ENCODE data around the gene RHOA.
"Not testable (repeated sequence)": the region's sequence is repeated elsewhere in the genome, so short reads cannot be mapped to it uniquely, and the experiment has no call there.

Gene RHOA

DNA sequence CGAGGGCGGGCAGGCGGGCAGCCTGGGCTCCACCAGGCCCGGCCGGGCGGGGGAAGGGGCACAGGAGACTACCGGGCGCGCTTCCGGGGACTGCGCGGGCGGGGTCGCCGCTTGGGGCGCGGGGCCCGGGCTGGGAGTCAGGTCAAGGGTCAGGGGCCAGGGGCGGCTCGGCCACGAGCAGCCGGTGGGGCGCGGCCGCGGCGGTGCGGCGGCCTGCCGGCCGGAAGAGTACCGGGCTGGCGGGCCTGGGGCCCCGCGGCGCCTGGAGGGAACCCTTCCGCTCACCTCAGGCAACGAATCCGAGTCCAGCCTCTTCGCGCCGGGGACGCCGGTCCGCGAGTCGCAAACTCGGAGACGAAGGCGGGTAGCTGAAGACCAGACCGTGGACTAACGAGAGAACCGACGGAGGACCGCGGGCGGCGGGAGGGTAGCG, 225 bp downstream of the RHOA start:
- DNase-seq (ENCODE audit: low spot score) = no peak

DNA sequence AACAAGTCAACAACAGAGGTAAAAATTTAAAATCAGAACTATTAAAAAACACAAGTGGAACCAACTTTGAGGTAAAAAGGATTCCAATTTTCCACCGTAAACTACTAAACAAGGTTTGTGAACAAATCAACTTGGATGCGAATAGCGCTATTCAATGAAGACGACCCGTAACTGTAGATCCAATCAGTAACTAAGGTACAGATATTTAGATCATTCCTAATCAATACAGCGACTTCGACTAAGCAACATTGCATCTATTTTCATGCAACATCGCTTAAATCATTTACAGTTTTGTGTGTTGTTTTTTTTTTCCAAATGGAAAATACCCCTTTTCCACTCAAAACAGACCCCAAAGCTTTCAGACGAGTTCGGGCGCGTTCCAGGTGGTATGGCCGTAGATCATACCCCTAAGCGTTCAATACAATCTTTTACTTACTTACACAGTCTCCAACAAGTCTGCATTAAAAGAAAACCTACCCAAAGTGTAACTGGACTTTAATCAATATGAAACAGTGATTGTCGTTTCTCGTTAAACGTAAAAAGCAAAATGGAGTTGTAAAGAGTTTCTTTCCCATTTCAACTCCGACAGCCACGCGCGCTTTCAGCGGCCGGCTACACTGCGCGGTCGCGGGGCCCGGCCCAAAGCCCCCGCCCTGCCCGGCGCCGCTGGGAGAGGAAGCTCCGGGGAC, 786 bp downstream of the RHOA start:
- peak; percentile 48 for DNase-seq (ENCODE audit: low spot score)

DNA sequence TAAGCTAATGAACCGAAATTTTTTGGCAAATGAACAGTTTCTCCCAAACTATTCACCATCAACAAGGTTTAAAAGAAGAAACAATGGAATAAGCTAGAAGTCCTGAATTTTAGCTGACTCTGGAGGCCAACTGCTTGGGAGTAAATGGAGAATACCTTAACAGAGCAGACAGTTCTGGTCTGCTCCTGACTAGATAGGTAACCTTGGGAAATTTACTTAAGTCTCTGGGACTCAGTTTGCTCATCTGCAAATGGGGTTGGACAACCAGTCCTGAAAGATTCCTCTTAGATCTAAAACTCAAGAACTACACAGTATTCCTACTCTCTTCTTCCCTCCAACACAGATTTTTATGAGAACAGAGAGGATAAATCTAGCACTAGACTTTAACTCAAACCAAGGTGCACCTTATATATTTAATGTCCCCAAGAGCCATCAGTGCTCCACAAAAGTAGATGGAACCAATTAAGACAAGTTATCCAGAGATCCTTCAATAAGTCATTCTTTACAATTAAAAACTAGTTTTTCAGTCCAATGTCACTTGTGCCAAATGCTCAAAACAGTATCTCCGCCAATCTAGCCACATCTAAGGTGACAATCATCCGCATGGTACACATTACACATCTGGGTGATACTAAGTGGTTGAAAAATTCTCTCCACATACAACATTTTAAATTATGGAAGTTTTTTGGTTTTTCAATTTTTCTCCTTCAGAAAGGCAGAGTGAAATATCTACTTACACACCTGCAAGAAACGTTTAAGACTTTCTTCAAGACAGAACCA, 1.5 kb downstream of the RHOA start:
- DNase-seq (ENCODE audit: low spot score) = no peak

DNA sequence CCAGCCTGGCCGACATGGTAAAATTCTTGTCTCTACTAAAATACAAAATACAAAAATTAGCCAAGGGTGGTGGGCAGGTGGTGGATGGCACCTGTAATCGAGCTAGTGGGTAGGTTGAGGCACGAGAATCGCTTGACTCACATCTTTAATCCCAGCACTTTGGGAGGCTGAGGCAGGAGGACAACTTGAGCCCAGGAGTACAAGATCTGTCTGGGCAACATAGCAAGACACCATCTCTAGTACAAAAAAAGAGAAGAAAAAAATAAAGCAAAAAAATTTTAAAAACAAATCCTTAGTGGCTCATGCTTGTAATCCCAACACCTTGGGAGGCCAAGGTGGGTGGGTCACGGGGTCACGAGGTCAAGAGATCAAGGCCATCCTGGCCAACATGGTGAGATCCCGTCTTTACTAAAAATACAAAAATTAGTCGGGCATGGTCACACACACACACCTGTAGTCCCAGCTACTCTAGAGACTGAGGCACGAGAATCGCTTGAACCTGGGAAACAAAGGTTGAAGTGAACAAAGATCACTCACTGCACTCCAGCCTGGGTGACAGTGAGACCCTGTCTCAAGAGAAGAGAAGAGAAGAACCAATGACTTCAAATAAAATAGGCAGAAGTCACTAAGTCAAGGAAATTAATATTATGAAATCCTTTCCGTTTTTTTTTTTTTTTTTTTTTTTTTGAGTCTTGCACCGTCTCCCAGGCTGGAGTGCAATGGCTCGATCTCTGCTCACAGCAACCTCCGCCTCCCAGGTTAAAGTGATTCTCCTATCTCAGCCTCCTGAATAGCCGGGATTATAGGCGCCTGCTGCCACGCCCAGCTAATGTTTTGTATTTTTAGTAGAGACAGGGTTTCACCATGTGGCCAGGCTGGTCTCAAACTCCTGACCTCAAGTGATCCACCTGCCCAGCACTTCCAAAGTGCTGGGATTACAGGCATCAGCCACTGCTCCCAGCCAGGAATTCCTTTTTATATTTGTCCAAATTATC, 4.9 kb downstream of the RHOA start:
- no peak for DNase-seq (ENCODE audit: low spot score)

DNA sequence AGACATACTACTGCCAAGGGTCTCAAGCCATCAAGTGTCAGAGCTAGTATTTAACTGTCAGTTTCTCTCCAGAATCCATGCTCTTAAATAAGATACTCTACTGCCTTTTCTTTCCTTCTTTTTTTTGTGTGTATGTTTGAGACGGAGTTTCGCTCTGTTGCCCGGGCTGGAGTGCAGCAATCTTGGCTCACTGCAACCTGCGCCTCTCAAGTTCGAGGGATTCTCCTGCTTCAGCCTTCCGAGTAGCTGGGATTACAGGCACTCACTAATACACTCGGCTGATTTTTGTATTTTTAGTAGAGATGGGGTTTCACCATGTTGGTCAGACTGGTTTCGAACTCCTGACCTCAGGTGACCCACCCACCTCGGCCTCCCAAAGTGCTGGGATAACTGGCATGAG, 6.2 kb downstream of the RHOA start:
- DNase-seq (ENCODE audit: low spot score) = not testable (repeated sequence)

DNA sequence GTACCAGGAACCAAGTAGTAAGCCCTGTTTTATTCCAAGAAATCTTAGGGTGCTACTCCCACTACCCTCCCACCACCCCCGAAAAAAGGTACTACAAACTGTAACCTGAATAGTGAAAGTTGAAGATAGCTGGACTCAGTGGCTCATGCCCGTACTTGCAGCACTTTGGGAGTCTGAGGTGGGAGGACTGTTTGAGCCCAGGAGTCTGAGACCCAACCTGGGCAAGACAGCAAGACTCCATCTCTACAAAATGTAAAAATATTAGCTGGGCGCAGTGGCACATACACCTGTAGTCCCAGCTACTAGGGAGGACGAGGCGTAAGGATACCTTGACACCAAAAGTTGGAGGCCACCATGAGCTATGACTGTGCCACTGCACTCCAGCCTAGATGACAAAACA, 7.9 kb downstream of the RHOA start:
- DNase-seq (ENCODE audit: low spot score) = no peak

DNA sequence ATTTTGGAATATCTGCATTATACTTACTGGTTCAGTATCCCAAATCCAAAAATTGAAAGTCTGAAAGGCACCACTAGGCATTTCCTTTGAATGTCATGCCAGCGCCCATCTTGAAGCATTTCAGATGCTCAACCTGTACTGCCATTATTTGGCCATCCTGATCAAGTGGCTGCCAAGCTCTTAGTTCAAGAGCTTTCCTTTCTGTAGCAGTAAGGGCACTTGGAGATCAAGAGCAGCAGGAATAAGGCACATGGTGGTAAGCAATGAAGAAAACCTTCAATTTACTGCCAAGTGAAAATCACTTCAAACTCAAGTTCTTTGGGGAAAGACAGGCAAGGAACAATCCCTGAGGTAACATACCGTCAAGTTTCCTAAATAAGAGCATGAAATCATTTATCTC, 10.0 kb downstream of the RHOA start:
- no peak for DNase-seq (ENCODE audit: low spot score)

DNA sequence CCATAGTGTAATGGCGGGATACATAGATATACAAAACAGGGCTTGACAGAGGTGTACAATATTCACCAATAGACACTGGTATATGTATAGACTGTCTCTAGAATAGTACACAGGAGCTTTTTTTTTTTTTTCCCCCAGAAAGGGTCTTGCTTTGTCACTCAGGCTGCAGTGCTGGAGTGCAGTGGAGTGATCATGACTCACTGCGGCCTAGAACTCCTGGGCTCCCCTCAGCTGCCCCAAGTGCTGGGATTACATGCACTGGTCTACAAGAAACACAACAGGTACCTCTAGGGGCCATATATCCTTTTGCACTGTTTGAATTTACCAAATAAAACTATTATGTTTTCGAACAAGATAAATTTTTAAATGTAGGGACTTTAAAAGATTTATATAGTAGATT, 12.3 kb downstream of the RHOA start:
- DNase-seq (ENCODE audit: low spot score) = no peak

DNA sequence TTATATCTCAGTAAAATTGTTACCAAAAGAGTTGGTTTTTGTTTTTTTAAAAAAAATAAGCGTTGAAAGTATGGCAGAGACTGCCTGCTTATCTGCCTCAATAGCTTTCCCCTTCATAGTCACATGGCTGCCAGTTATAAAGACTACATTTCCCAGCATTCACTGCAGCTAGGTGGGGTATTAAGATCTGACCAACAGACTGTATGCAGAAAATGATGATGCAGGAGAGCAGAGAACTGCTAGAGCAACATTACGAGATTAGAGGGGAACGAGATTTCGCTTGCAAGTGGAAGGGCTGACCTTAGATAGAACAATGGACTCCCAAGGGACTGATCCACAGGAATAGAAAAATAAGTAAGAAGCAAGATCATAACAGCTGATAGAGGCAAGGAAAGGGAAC, 14.3 kb downstream of the RHOA start:
- no peak for DNase-seq (ENCODE audit: low spot score)

DNA sequence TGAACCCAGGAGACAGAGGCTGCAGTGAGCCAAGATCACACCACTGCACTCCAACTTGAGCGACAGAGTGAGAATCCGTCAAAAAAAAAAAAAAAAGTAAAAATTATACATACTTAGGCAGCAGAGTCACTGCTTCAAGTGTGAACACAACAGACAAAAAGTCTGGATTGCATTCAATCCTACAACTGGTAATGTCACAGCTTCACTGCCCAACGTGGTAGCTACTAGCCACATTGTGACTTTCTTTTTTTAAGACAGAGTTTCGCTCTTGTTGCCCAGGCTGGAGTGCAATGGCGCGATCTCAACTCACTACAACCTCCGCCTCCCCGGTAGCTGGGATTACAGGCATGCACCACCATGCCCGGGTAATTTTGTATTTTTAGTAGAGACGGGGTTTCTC, 20.5 kb downstream of the RHOA start:
- not testable (repeated sequence) for DNase-seq (ENCODE audit: low spot score)

DNA sequence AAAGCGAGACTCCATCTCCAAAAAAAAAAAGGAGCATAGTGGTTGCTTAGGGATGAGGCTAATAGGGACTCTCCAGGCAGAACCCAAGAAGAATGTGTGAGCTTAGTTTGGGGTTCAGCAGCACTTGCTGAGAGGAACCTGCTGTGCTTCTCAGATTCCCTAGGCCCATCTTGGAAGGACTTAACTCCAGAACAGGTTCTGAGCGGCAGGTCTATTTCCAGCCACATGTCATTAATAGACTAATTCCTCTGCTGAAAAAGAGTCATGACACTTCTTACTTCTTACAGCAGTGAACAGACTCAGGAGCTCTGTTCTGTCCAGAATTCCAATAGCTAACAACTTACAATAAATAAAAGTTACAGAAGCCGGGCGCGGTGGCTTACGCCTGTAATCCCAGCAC, 22.5 kb downstream of the RHOA start:
- no peak for DNase-seq (ENCODE audit: low spot score)

DNA sequence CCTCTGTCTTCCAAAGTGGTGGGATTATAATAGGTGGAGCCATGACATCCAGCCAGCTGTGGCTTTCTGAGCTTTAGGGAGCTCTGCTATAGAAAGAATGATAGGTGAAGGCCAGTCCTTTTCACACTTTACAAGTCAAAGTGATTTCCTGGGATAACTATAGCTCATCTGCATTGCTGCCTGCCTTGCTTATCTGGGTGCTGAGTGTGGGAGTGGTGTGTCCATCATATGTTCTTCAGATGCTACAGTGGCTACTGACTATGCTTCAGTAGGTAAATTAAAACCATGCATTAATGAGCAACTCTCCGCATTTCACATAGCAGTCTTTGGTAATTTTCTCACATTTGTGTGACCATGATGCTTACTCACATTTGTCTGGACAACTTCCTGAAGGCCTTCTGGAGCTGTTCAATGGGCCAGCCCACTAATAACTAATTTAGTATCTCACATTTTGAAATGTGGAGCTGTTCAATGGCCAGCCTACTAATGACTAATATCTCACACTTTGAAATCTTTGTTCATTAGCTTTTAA, 23.4 kb downstream of the RHOA start:
- DNase-seq (ENCODE audit: low spot score) = no peak

DNA sequence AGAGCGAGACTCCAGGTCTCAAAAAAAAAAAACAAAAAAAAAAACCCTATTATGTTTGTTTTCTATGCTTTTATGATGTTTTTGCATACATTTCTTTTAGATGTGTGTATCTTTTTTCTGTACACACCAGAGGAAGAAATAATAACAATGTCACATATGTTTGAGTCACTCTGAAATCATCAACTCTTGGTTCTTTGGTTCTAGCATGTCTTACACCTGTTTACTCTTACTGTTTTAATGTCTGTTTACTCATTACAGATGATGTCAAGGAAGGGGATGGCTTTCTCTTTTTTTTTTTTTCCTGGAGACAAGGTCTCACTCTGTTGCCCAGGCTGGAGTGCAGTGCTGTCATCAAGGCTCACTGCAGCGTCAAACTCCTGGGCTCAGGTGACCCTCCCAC, 24.1 kb downstream of the RHOA start:
- DNase-seq (ENCODE audit: low spot score) = no peak

DNA sequence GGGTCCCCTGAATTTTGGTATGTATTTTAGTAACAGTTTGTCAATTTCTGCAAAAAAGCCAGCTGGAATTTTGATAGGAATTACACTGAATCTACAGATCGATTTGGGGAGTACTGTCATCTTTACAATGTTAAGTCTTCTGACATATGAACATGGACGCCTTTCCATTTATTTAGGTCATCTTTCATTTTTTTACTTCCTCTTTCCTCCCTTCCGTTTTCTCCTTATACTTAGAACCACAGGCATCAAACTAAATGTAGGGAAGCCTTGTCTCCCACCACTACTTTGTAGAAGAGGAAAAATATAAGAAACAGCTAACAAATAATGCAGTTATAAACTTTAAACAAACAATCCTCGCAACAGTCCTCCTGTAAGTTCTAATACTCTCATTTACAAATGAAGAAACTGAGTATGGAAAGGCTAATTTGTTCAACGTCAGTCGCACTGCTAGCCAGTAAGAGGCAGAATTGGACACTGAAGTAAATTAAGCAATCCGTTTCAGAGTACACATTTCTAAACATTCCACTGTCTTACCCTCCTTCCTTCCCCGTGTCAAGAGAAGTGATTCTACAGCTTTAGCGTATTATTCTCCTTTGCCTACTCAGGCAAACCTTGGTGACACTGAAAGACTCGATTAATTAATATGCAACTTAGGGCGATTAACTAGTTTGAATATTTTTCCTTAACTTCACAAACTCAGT, 25.6 kb downstream of the RHOA start:
- no peak for DNase-seq (ENCODE audit: low spot score)

DNA sequence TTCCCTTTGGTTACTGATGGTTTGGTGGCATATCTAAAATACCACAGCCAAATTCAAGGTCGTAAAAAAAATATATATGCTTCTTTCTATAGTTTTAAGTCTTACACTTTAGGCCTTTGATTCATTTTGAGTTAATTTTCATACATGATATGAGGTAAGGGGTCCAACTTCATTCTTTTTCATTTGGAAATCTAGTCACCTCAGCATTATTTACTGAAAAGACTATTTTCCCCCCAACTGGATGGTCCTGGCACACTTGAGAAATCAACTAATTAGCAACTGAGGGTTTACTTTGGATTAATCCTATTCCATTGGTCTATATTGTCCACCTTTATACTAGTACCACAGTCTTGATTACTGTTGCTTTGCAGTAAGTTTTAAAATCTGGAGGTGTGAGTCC, 26.2 kb downstream of the RHOA start:
- DNase-seq (ENCODE audit: low spot score) = no peak

DNA sequence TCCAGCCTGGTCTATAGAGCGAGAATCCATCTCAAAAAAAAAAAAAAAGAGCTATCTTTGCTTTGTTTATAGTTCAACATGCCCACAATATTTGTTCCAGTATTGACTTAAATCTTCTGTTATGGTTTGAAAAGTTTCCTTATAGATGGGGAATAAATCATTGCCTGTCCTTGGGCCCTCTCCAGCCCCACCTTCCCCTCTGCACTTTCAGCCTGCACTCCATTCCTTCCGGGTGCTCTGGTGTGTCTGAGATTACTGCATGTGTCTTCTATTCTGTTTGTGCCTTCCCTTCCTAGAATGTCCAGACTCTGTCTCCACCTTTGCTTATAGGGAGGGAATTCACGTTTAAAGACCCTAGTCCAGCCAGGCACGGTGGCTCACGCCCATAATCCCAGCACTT, 28.4 kb downstream of the RHOA start:
- no peak for DNase-seq (ENCODE audit: low spot score)

DNA sequence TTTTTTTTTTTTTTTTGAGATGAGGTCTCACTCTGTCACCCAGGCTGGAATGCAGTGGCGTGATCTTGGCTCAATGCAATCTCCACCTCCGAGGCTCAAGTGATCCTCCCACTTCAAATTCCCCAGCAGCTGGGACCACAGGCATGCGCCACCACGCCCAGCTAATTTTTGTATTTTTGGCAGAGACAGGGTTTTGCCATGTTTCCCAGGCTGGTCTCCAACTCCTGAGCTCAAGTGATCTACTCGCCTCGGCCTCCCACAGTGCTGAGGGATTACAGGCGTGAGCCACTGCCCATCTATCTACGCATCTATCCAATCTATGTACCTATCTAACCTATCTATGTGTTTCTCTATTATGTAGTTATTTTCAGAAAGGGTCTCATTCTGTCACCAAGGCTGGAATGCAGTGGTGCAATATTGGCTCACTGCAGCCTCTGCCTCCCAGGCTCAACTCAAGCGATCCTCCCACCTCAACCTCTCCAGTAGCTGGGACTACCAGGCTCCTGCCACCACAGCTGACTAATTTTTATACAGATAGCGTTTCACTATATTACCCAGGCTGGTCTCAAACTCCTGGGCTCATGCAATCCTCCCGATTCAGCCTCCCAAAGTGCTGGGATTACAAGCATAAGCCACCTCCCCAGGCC, 33.4 kb downstream of the RHOA start:
- peak; percentile 49 for DNase-seq (ENCODE audit: low spot score)

DNA sequence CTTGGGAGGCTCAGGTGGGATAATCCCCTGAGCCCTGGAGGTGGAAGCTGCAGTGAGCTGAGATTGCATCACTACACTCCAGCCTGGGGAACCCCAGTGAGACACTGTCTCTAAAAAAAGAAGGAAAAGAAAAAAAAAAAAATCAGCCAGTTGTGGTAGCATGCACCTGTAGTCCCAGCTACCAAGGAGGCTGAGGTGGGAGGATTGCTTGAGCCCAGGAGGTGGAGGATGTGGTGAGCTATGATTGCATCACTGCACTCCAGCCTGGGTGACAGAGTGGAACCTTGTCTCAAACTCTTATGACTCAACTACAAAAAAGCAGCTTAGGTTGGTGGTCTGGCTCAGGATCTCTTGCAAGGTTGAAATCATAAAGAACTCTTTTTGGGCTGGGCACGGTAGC, 34.3 kb downstream of the RHOA start:
- DNase-seq (ENCODE audit: low spot score) = no peak

DNA sequence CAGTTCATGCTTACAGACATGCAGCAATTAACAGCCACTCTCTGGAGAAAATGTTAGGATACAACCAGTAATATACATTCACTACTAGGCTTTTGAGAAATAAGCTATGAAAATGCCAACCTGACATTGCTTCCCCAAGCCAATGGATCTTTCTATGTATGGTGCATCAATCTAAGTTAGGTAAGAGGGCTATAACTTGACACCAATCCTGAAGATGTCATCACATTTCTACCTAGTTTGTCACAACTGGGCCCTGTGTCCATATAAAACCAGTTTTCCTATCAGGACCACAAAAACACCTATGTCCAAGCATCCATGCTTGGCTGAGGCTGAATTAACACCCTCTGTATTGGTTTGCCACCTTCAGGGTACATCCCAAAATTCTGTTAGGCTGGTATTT, 39.8 kb downstream of the RHOA start:
- DNase-seq (ENCODE audit: low spot score) = no peak

DNA sequence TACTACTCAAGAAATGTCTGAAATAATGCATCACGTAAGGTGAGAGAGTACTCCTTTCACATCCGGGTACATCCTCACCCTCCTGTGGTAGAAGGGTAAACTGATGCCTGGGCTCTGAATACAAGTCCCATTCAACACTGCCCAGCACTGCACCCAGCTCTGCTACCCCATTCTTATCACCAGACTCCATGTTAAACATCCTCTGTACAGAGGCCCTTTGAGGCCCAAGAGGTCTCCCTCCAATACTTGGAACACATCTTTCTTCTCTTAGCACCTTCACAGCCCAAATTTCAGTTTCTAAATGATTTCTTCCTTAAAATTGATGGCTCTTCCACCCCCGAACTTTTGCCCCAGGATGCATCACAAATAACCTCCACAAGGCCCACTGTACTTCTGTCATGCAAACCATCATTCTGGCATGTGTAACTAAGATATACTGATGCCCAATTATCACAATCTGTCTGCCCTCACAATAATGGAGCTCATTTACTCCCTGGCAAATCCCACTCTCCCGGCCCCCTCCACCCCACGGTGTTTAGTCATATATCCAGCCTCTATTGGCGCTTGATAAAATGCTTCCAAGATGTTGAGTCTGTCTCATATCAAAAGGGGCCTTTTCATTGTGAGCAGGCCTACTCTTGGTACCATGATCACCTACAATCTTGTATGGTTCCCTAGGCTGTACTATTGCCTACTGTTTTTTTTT, 41.0 kb downstream of the RHOA start:
- DNase-seq (ENCODE audit: low spot score) = no peak

DNA sequence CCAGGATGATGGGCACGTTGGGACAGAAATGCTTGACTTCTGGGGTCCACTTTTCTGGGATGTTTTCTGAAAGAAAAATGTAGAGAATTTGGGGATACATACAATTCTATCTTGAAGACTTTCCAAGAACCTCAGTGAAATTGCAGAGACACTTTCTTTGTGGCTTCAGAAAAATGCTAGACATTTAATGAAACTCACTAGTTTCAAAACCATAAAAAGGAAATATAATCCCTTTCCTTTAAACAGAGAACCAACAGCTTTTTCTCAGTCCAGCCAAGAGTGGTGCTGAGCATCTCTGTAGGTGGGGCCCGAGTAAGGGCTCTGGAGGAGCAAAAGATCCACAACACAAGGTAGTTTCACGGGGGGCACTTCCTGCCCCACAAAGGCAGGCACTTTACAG, 49.2 kb downstream of the RHOA start:
- DNase-seq (ENCODE audit: low spot score) = peak; percentile 31

All from AG20443 (cell line).